NCI-H1930 (cell line): ENCODE results near the gene ARFIP1.
"Not testable (repeated sequence)": the region's sequence is repeated elsewhere in the genome, so short reads cannot be mapped to it uniquely, and the experiment has no call there.

ENCODE experiments used
- DNase-seq, 2 experiments: peaks; one replicate each; lab custom pipeline; 2025; lab: John Stamatoyannopoulos, UW

The ARFIP1 gene

GRCh38 chr4:152785639-152786615, 6.2 kb downstream of the ARFIP1 start:
- no peak for DNase-seq

DNA sequence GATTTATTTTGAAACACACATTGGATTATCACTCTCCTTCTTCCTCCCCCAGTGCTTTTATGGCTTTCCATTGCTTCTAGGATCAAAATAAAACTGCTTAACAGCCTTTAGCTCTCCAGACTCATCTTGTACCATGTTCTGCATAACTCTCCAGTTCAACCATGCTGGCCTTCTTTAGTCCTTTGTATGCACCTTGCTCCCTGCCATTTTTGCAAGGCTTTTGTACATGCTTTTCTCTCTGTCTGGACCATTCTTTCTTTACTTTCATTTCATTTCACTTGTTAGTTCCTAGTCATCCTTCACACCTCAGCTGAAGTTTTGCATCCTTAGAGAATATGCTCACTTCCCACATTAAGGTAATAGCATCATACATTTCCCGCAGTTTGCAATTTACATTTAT, 6.9 kb downstream of the ARFIP1 start:
- no peak for DNase-seq

GRCh38 chr4:152795891-152796290, 16.1 kb downstream of the ARFIP1 start:
- no peak for DNase-seq

DNA sequence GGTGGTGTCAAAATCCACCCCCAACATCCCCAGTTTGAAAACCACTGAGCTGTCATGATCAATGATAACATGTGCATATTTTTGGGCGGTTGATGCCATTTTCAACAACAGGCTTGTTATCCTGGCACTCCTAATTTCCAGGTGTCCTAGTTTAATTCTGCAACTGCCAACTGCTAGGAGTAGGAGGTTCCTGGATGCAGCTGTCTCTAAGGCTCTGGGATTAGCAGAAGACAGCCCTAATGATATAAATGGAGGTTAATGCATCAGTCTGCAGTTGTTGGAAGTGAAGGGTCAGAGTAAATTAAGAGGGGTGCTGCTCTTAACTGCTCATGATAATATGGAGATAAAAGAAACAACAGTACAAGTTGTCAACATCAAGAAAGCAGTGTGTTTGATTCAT, 23.8 kb downstream of the ARFIP1 start:
- DNase-seq: no peak

- DNase-seq: no peak
These were observed 25.4 kb downstream of the ARFIP1 start for GRCh38 chr4:152805071-152805650.

DNA sequence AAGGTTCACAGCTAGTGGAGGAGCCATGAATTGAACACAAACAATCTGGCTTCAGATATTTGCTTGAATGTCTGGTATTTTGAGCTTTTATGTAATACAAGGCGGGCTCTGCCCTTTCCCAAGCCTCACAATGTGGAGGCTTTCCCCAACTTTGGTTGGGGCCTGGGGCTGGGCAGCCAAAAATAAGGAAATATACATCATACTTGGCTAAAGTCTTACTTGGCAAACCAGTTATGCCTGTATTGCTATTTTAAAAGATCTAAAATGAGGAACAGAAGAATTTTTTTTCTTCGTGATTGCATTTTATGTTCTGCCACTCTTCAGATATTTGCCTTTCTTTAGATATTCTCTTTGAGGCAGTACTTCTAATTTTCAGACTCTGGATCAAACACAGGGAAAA, 26.1 kb downstream of the ARFIP1 start:
- DNase-seq: no peak

DNA sequence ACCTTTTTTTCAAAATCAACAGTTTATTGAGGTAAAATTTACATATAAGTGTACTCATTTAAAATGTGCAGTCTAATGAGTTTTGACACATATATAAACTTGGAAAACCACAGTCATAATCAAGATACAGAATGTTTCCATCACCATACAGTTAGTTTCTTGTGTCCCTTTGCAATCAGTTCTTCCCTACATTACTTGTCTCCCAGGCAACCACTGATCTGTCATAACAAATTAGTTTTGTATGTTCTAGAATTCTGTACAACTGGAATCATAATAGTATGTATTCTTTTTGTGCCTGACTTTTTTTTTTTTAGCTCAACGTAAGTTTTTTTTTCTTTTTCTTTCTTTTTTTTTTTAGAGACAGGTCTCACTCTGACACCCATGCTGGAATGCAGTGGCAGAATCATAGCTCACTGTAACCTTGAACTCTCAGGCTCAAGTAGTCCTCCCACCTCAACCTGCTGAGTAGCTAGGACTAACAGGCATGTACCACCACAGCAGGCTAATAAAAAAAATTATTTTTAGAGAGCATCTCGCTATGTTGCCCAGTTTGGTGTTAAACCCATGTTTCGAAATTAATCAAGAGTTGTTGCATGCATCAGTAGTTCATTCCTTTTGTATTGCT, 26.9 kb downstream of the ARFIP1 start:
- no peak for DNase-seq

DNA sequence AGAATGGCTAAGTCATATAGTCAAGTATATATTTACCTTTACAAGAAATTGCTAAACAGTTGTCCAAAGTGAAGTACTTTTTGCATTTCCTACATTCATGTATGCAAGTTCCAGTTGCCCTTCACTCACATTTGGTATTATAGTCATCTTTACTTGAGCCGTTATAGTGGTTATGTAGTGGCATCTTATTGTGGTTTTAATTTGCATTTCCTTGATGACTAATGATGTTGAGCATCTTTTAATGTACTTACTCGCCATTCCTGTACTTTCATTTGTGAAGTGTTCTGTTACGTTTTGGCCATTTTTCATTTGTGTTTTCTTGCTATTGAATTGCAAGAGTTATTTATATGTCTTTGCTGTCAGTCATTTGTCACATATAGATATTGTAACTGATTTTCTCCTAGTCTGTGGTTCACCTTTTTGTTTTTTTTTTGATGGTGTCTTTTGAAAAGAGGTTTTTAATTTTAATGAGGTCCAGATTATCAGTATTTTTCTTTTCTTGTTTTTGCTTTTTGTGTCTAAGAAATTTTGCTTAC, 27.6 kb downstream of the ARFIP1 start:
- DNase-seq: no peak

DNA sequence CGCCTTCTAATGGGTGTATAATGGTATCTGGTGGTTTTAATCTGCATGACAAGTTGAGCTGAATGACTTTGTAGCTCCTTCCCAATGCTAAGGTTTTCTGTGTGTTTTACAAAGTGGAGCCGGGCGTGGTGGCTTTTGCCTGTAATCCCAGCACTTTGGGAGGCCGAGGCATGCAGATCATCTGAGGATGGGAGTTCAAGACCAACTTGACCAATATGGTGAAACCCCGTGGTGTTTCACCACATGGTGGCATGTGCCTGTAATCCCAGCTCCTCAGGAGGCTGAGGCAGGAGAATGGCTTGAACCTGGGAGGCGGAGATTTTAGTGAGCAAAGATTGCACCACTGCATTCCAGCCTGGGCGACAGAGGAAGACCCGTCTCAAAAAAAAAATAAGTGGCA, 28.9 kb downstream of the ARFIP1 start:
- DNase-seq: no peak

- DNase-seq: no peak
These were observed 31.0 kb downstream of the ARFIP1 start for GRCh38 chr4:152810715-152811287.

DNA sequence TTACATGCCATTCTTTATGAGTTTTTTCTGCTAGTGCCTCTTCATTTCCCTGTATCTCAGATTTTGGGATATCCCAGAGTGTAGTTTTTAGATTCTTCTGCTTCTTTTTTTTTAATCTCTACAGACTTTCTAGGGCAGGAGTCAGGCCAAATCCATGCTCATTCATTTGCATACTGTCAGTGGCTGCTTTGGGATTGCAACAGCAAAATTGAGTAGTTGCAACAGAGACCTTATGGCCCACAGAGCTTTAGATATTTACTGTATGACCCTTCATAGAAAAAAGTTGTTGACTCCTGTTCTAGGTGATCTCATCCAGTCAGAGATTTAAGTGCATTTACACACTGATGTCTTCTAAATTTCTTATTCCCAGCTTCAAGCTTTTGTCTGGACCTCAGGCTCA, 35.3 kb downstream of the ARFIP1 start:
- no peak for DNase-seq

DNA sequence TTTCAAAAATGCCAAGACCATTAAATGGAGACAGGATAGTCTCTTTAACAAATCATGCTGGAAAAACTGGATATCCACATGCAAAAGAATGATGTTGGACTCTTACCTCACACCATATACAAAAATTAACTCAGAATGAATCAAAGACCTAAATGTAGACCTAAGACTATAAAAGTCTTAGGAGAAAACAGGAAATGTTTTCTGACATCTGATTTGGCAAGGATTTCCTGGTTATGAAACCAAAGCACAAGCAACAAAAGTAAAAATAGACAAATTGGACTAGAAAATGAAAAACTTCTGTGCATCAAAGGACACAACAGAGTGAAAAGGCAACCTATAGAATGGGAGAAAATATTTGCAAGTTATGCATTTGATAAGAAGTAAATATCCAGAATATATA, 37.6 kb downstream of the ARFIP1 start:
- DNase-seq: no peak

DNA sequence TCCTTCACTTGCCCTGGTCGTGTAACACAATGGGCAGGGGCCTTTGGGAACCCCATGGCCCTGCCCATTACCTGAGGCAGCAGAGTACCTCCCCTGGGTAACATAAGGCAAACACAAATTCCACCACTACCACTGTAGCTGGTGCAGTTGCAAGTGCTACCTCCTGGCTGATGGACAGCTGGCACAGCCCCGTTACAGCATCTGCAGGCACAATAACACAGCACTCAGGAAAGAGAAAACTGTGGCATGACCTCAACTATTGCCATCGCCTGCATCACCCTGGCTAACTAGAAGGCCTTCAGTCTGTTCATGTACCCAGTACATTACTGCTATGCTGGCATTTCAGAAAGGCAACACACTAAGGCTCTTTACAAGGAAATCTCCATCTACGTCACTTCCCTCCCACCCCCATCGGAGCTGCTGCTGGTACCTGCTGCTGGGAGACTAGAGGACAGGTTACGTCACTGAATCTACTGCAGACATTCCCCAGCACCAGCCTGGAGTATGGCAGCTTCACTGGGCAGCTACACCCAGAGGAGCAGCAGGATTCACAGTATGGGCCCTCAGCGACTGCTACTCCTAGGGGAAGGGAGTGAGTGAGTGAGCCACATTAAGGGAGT, 39.4 kb downstream of the ARFIP1 start:
- DNase-seq: no peak

GRCh38 chr4:152820073-152820472, 40.3 kb downstream of the ARFIP1 start:
- DNase-seq: no peak

- no peak for DNase-seq
These were observed 42.6 kb downstream of the ARFIP1 start for GRCh38 chr4:152822323-152822722.

DNA sequence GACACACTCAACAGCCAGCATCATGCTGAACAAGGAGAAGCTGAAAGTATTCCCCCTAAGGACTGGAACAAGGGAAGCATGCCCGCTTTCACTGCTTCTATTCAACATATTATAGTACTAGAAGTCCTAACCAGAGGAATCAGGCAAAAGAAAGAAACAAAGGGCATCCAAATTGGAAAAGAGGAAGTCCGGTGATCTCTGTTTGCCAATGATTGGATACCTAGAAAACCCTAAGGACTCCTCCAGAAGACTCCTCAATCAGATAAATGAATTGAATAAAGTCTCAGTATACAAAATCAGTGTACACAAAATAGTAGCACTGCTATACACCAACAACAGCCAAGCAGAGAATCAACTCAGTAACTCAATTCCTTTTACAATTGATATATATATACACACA, 44.8 kb downstream of the ARFIP1 start:
- no peak for DNase-seq

- no peak for DNase-seq
These were observed 45.6 kb downstream of the ARFIP1 start for GRCh38 chr4:152825336-152825735.

- DNase-seq: no peak
These were observed 48.4 kb downstream of the ARFIP1 start for GRCh38 chr4:152828122-152828521.

- DNase-seq: no peak
These were observed 51.7 kb downstream of the ARFIP1 start for GRCh38 chr4:152831416-152831815.

DNA sequence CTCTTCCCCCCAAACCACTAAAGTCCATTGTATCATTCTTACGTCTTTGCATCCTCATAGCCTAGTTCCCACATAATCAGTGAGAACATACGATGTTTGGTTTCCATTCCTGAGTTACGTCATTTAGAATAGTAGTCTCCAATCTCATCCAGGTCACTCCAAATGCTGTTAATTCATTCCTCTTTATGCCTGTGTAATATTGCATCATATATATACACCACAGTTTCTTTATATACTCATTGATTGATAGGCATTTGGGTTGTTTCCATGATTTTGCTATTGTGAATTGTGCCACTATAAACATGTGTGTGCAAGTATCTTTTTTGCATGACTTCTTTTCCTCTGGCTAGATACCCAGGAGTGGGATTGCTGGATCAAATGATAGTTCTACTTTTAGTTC, 57.2 kb downstream of the ARFIP1 start:
- DNase-seq: no peak

GRCh38 chr4:152839729-152840128, 60.0 kb downstream of the ARFIP1 start:
- not testable (repeated sequence) for DNase-seq
